Measurements from ENCODE around the gene PALLD.
"Not testable (repeated sequence)": the region's sequence is repeated elsewhere in the genome, so short reads cannot be mapped to it uniquely, and the experiment has no call there.

PALLD gene

DNA sequence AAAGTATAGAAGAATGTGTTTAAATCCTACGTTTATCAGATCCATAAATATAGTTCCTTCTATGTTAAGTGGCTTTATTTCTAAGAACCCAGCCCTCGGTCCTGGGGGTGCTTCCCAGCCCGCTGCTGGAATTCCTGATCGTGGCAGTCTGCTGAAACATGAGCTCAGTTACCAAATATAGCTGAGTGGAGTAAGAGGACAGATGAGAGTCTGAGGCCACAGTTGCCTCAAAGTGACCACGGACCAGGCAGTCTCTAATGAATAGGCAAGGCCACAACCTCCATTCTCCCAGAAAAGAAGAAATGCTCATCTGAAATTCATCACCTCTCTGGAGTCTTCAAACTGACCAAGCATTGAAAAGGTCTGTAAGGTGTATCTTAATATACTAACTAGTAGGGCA lies at the start of gene PALLD:
PALLD (plus strand) TSS at position 219 of the 400 bp plus-strand sequence.
- no peak for DNase-seq (ENCODE audit: low spot score)

DNA sequence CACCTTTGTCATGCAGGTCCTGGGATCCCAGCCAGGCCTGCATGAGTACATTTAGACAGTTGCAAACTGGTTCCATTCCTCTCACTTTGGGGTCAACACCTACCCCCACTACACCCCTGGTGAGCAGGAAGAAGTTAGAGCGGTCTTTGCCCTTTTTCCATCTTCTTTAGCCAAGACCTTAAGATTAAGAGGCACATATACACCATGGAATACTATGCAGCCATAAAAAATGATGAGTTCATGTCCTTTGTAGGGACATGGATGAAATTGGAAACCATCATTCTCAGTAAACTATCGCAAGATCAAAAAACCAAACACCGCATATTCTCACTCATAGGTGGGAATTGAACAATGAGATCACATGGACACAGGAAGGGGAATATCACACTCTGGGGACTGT lies 47.8 kb upstream of the PALLD start:
- DNase-seq (ENCODE audit: low spot score) = not testable (repeated sequence)

DNA sequence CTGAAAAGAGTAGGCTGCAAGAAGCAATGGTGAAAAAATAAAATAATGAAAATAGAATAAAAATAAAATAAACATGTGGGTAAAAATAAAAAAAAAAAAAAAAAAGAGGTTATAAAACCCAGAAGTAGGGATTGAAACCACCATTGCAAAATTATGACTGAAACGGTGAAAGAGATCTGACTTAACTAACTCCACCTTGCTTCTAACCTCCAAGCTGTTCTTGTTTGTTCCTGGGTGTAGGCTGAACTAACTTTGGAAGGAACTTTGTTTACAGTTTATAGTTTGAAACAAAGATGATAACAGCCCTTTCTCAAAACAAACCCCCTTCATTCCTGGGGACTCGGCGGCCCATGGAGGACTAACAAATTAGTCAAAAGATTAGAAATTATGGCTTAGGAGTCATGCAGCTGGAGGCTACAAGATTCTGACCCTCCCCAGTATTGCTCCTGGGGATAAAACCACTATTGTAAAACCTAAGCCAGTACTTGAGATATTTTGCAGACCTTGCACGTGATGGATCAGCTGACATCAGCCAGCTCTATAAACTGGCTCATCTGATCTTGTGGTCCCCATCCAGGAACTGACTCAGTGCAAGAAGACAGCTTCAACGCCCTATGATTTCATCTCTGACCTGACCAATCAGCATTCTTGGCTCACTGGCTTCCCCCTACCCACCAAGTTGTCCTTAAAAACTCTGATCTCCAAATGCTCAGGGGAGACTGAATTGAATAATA lies 47.0 kb upstream of the PALLD start:
- DNase-seq (ENCODE audit: low spot score) = no peak

DNA sequence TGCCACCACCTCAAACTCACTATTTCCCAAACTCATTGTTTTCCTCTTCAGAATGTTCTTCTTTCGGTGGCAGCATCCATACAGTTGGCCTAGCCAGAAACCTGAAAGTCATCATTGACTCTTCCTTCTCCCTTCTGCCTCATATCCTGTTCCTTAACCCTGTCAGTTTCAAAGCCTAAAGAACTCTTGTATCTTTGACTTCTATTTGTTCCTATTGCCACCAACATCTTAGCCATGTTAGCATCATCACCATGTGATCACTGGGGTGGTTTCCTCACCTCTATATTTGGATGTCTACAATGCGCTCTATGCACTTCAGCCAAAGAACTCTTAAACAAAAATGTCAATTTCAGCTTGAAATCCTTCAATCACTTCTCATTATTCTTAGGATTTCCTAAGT lies 45.5 kb upstream of the PALLD start:
- DNase-seq (ENCODE audit: low spot score) = no peak

DNA sequence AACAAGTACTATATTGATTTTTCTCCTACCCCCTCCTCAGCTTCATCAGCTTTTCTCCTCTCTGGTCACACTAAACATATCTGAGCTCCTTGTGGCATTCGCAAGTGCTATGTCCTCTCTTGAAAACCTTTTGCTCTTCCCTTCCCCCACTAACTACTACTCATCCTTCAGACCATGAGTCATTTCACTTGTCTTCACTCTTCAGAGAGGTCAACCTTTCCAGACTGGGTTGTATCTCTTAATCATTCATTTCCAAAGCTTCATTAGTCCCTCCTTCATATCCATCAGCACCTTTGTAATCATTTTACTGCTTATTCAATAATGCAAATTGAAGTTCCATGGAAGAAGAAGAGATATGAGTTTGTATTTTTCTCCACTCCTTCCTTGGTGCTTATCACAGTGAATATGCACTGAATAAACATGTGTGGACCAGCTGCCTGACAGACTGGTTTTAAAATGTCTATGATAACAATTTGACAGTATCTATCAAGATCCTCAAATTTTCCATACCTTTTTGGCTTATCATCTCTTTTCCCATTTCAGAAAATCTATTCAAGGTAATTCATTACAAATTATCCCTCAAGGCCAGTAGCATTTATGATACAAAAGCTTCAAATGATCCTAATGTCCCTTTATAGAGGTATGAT lies 45.0 kb upstream of the PALLD start:
- DNase-seq (ENCODE audit: low spot score) = no peak

DNA sequence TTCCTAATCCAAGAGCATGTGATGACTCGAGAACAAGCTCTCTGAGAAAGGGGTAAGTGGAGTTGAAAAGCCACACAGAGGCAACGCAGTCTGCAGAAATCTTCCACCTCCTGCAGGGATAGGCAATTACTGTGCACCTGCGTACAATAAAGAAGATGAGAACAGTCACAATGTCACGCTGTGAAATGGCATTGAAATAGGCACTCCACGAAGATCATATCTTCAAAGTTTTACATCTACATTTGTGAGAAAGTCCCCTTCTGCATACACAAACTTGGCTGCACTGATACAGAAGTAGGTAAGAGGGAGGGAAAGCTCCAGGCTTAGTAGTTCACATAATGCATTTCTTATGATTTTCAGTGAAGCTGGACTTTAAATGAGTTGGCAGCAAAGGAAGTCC lies 43.7 kb upstream of the PALLD start:
- no peak for DNase-seq (ENCODE audit: low spot score)

DNA sequence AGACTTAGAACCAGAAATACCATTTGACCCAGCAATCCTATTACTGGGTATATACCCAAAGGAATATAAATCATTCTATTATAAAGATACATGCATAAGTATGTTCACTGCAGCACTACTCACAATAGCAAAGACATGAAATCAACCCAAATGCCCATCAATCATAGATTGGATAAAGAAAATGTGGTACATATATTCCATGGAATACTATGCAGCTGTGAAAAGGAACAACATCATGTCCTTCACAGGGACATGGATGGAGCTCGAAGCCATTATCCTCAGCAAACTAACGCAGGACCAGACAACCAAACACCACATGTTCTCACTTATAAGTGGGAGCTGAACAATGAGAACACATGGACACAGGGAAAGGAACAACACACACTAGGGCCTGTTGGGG lies 38.6 kb upstream of the PALLD start:
- DNase-seq (ENCODE audit: low spot score) = not testable (repeated sequence)

DNA sequence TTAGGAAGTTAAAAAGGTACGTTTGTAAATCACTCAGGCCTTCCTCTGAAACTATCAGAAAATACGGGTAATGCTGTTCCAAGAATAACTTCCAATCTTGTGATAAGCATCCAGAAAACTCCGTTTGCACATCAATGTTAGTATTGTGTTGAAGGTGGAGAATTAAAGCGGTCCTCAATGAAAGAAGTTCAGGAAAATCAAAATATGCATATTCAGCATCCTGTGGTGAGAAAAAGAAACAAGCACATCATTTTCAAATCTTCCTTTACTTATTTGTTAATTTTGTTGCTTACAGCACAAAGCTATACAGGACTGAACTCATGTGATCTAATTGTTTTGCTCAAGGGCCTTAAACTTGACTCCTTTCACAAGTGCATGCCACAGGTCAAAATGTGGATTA lies 35.0 kb upstream of the PALLD start:
- DNase-seq (ENCODE audit: low spot score) = no peak

DNA sequence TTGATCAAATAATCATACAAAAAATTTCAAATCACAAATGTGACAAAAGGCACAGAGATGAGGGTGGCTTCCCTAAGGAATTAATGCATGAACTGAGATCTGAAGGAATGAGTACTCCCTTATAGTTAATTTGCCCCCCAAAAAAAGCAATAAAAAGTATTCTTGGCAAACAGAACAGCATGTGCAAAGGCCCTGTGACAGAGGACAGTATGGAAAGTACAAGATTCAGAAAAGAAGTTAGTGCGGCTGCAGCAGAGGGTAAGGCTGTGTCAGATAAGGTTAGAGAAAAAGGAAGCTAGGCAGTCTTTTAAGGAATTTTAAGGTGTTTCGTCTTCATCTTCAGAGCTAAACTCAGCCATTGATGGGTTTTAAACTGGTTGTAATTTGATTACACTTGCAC lies 23.9 kb upstream of the PALLD start:
- no peak for DNase-seq (ENCODE audit: low spot score)

DNA sequence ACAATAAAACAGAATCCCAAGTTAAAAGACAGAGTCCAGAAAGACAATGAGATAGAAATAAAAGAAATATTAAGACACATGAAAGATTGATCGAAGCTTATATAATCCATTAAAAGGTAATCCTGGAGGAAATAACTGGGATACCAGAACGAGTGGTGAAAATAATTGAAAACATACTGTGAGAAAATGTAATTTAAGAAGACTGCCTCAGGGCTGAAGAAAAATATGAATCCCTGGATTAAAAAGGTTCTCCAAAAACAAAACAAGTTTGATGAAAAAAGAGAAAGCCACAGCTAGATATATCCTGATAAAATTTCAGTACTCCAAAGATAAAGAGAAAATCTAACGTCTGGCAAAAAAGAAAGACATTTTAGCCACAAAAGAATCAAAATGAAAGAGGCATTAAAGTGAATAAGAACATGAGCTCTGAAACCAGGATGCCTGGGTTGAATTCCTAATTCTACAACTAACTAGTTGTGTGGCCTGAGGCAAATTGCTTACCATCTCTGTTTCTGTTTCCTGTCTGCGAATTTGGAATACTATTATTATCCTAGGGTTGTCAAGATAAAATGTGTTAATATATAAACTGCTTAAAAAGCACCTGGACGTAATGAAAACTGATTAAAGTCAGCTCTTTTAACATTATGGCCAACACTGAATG lies 22.1 kb upstream of the PALLD start:
- DNase-seq (ENCODE audit: low spot score) = no peak

DNA sequence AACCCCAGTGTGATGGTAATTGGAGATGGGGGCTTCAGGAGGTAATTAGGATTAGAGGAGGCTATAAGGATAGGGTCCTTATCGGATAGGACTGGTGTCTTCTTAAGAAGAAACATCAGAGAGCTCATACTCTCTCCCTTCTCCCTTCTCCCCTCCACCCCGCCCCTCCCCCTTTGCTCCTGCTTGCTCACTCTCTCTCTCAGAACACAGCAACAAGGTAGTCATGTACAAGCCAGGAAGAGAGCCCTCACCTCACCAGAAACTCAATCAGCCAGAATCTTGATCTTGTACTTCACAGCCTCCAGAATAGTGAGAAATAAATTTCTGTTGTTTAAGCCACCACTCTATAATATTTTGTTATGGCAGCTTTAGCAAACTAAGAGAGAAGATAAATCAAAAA lies 21.1 kb upstream of the PALLD start:
- DNase-seq (ENCODE audit: low spot score) = no peak

DNA sequence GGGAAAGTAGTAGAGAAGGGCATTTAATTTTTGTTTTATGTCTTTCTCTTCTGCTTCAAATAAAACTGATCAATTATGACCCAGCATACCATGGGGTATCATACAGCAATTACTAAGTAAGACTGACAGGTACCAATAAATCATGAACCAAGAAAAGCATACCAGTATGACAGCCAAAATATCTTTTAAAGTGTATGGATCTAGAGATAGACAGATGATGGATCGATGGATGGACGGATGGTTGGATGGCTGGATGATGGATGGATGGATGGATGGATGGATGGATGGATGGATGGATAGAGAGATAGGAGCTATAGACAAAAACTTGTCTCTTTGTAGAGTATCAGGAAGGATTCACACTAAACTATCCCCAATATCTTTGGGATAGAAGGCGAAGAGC lies 18.0 kb upstream of the PALLD start:
- no peak for DNase-seq (ENCODE audit: low spot score)

DNA sequence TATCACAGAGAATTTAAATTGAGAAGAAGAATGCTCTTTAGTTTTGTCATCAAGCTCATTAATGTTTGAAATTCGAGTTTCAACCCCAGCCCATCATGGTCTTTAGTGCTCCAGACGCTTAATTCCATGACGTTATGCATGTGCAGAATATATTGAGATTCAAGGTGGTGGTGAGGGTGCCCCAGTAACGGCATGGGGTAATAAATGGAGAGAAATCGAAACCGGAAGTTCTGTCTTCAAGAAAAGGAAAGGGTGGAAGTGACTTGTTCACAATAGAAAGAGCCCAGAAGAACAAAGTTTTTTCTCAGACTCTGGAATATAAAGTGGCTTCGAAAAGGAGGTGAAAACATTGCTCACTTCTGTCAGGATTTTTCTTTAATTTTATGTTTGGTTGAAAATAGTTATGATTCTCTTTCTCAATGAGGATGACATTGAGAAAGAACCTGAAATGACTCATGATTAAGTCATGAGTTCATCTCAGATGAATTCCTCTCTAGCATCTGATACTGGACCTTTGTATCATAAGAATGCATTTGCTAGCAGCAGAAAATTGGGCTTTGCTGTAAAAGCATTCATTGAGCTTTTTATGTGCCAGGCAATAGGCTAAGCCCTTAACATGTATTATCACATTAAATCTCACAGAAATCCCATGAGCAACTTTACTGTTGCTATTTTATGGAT lies 15.8 kb upstream of the PALLD start:
- DNase-seq (ENCODE audit: low spot score) = no peak

DNA sequence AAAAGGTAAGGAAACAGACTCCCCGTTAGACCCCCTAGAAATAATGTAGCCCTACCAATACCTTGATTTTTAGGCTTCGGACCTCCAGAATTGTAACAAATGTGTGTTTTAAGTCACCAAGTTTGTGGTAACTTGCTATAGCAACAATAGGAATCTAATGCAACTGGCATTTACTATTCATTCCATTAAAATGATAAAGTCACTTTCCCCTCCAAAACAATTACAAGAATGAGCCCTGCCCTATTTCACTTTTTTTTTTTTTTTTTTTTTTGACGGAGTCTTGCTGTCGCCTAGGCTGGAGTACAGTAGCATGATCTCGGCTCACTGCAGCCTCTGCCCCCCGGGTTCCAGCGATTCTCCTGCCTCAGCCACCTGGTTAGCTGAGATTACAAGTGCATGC lies 13.0 kb upstream of the PALLD start:
- DNase-seq (ENCODE audit: low spot score) = no peak

DNA sequence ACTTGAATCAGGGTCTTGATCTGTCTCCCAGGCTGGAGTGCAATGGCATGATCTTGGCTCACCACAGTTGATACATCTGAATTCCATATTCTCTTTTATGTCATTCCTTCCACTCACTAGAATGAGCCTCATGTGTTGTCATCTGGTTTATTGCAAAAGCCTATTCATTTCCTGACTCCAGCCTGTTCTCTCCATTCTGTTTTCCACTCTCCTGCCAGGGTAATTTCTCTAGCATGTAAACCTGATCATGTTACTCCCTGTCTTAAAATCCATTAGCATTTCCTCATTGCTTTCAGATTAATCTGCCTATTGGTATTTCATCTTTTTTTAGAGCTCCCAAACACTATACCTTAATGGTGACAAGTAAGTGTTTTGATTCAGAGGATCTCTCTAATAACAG lies 12.2 kb upstream of the PALLD start:
- no peak for DNase-seq (ENCODE audit: low spot score)

DNA sequence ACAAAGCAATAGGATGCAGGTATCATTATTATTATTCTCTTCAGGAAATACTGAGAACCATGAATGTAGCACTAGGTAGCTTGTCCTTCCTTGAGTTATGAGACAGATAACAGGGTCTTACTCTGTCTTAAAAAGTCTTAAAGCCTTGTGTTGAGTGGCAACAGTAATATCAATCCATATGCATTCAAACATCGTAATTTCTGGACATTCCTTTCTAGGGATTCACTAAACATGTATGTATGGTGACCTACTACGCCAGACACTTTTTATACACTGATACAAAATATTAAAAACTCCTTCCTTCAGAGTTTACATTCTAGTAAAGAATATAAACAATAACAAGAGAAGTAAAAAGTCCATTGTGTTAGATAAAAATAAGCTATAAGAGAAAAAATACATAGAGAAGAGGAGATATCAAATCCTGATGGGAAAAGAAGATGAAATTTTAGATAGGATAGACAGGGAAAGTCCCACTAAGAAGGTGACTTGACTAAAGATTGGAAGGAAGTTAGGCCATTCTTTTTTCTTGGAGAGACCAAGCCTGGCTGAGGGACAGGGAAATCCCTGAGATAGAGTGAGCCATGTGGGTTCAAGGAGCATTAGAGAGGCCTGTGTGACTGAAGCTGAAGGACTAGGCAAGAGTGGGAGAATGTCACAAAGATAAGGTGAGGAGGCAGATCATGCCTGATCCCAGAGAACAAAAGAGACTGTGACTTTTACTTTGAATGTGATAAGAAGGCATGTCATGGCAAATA lies 11.5 kb upstream of the PALLD start:
- DNase-seq (ENCODE audit: low spot score) = no peak

DNA sequence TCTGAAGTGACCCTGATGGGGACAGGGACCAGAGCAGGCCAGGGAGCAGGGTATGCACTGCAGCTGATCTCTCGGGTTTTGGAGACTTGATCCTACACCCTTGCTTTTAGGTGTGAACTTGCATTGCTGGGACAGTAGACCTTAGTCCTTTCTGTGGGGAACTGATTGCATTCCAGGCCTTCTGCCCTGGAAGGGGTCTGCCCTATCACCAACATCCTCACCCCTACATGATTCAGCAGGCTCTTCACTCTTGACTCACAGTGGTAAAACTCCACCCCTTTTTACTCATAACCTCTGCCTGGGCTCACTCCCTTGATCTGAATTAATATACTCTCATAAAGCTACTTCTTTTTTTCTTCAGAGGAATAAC lies 10.0 kb upstream of the PALLD start:
- DNase-seq (ENCODE audit: low spot score) = no peak

DNA sequence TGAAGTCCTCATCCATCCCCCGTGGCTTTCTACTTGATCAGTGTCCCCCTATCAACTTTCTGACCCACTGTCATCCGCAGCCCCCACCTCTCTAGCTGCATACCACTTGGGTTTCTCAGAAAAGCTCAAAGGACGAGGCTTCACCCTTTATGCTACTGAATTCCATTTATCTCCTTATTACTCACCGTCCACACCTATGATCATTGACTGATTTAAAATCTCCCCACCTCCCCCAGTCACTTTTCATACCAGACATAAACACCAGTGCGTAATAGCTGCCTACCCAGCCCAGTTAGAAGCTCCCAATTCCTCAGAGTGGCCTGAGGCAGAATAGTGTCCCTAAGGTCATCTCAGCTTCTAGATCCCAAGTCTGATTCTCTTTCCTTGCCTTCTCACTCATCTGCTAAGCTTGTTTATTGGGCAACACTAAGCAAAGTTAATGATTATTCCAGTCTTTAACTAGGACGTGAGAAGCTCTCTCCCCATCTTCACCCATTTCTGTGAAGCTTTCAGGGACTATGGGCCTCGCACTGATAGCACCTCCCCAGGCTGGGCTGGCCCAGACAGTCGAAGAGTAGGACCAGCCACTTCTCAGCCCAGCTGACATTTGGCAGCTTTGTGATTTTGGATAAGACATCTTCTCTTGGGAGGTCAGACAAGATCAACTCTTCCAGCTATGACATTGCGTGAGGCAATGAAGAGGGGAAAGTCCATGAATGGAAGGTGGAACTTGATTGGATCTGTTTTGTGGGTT lies 9.4 kb upstream of the PALLD start:
- no peak for DNase-seq (ENCODE audit: low spot score)

DNA sequence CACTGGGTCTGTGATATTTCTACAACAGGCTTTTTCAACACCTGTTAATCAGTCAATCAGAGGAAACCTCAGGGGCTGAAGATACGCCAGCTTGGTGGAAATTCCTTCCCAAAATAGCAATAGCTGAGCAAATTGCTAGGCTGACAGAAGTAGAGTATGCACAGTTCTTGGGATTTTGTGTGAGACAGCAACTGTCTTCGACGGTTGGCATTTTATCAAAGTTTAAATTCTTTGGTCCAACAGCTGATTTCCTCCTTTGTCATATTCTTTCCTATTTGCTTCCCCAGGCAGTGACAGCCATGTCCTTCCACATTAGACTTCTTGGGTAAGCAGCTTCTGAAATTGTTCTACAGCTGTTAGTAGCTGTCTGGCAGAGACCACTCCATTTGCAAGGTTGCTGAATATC lies 8.0 kb upstream of the PALLD start:
- DNase-seq (ENCODE audit: low spot score) = no peak

DNA sequence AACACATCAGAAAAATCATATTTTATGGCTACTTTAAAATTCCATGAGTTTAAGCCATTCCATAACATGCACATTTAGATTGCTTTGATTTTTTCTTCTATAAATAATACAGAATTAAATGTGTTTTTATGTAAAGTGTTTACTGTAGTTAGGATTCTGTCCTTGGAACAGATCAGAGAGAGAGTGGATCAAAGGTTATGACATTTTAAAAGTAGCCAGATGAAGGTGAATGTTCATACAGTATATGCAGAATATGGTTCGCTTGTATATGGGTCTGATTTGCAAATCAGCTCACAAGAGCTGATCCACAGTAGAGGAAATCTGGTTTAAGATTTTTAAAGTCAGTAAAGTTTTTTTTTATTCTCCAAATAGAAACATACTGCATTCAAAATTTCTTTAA lies 7.2 kb upstream of the PALLD start:
- no peak for DNase-seq (ENCODE audit: low spot score)

DNA sequence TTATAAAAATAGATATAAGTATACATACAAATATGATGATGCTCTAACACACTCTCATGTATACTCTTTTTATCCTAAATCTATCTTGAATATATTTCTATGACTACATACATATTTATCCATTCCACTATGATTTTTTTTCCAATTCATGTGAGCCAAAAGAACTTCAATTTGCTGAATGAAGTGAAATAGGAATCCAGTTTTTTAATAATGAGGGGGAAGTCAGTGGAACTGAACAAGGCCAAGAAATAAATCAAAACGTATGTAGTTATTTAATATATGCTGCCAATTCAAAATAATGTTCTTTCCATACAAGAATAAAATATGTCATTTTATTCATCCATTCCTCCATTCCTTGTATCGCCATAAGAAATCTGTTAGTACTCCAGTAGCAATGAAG lies 6.1 kb upstream of the PALLD start:
- no peak for DNase-seq (ENCODE audit: low spot score)

DNA sequence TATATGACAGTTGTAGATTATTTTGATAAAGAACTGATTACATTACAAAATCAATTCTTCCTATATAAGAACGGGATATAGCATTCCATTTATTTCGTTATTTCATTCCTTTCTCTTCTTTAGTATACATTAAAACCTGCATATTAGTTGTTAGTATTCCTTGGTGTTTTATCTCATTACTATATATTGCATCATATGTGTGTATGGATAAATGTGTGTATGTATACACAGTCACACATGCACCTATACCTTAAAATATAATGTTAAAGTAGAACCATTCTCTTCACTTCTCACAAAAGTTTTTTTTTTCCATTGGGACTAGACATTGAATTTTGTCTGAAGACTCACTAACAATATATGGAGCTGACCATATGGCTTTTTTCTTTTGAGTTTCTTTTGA lies 5.3 kb upstream of the PALLD start:
- DNase-seq (ENCODE audit: low spot score) = no peak
